DOHH2 (cell line): ENCODE measurements around the gene GPANK1.

Experiments
- CTCF ChIP-seq: fragments of 200-600 bp; sonication (generic); IDR thresholded peaks from one replicate; pipeline ENCODE4 v1.5.1; 2014; ENCODE audit warnings: antibody characterized with exemption, mild to moderate bottlenecking, low read depth, low read length; ENCODE audit not compliant: poor library complexity, severe bottlenecking
- EZH2phosphoT487 ChIP-seq: fragments of 200-600 bp; sonication (generic); IDR thresholded peaks from 2 replicates; pipeline ENCODE4 v1.6.1; 2017; ENCODE audit warnings: borderline replicate concordance, mild to moderate bottlenecking, antibody characterized with exemption, low read length, moderate library complexity, mixed read lengths

- TF ChIP-seq CTCF (no peak), EZH2phosphoT487 (no peak)
Observed at GRCh38 chr6:31655349-31656237, 9.2 kb downstream of the GPANK1 start, which contains the start of gene APOM.
